B cell (primary cell): ENCODE results near the gene ZMYND8. TPM values are rescaled to one million over a fixed set of nuclear protein-coding genes. Genes with fewer than 3 reads are reported as not detected.

Experiments
- ATAC-seq: fragments of 200-7000 bp; cut with Tn5 transposase; one replicate; pipeline ENCODE4 v1.10.0; 2021; ENCODE audit warnings: low read depth, mild to moderate bottlenecking, moderate number of reproducible peaks, moderate library complexity
- CTCF ChIA-PET: fragments of 350-600 bp; sonication (Branson Sonifier 250); formaldehyde crosslinking; loops from one replicate; lab custom pipeline; 2021; ENCODE audit warnings: antibody characterized with exemption, inconsistent platforms; lab: Charles Lee
- POLR2A ChIA-PET: fragments of 350-600 bp; sonication (Branson Sonifier 250); formaldehyde crosslinking; loops from one replicate; lab custom pipeline; 2021; ENCODE audit warnings: antibody characterized with exemption; lab: Charles Lee
- DNase-seq: peaks from one replicate; pipeline ENCODE4 v3.0.0; 2013
- H2AFZ ChIP-seq: 2 replicates; pipeline ENCODE4 v1.6.1; 2012; ENCODE audit warnings: mild to moderate bottlenecking, low read depth, low read length; ENCODE audit not compliant: insufficient read depth, poor library complexity, severe bottlenecking
- H3K27ac ChIP-seq, 2 donors: 1 replicate in 1 of 2; 2 replicates in 1 of 2; pipeline ENCODE4 v1.5.1; 2012 to 2013; ENCODE audit warnings: low read length in 2 of 2, mild to moderate bottlenecking in 2 of 2, moderate library complexity in 1 of 2
- H3K27me3 ChIP-seq, 4 experiments: fragments of 200-600 bp in 1 of 4; sonication (generic) in 1 of 4; replicated peaks in 1 of 4; 1 replicate in 2 of 4; 2 replicates in 2 of 4; pipeline versions ENCODE4 v1.6.1 to v1.7.0; 2013 to 2016; ENCODE audit warnings: low read length in 3 of 4, mild to moderate bottlenecking in 2 of 4, mixed read lengths in 1 of 4, moderate library complexity in 1 of 4; ENCODE audit not compliant: insufficient read depth in 4 of 4, control insufficient read depth in 3 of 4; ENCODE audit errors: control extremely low read depth in 1 of 4
- H3K36me3 ChIP-seq, 2 experiments: replicated peaks in 1 of 2; 1 replicate in 1 of 2; 2 replicates in 1 of 2; pipeline versions ENCODE4 v1.6.1 to v1.7.1; 2013; ENCODE audit warnings: low read length in 1 of 2; ENCODE audit not compliant: insufficient read depth in 2 of 2, control insufficient read depth in 1 of 2; ENCODE audit errors: control extremely low read depth in 1 of 2, extremely low read depth in 1 of 2
- H3K4me1 ChIP-seq, 2 donors: fragments of 200-600 bp in 1 of 2; sonication (generic) in 1 of 2; 1 replicate in 1 of 2; 2 replicates in 1 of 2; pipeline versions ENCODE4 v1.5.1 to v1.6.1; 2013 to 2017; ENCODE audit warnings: low read length in 2 of 2; ENCODE audit not compliant: control insufficient read depth in 2 of 2, insufficient read depth in 2 of 2
- H3K4me2 ChIP-seq: replicated peaks from 2 replicates; pipeline ENCODE3; 2012; ENCODE audit warnings: mild to moderate bottlenecking, low read depth, low read length; ENCODE audit not compliant: poor library complexity, severe bottlenecking
- H3K4me3 ChIP-seq, 5 experiments: fragments of 200-600 bp in 1 of 5; sonication (generic) in 1 of 5; 1 replicate in 3 of 5; 2 replicates in 2 of 5; pipeline versions ENCODE4 v1.5.1 to v1.7.0; 2011 to 2016; ENCODE audit warnings: low read length in 4 of 5, mild to moderate bottlenecking in 4 of 5, low read depth in 2 of 5, control low read depth in 1 of 5, moderate library complexity in 1 of 5; ENCODE audit not compliant: insufficient read depth in 1 of 5; ENCODE audit errors: control extremely low read depth in 1 of 5, extremely low read depth in 1 of 5
- H3K79me2 ChIP-seq: fragments of 200-600 bp; sonication (generic); one replicate; pipeline ENCODE4 v1.6.0; 2016; ENCODE audit warnings: low read length; ENCODE audit not compliant: control insufficient read depth, insufficient read depth
- H3K9ac ChIP-seq: fragments of 200-600 bp; sonication (generic); 2 replicates; pipeline ENCODE4 v1.6.1; 2017; ENCODE audit warnings: mild to moderate bottlenecking, low read length, moderate library complexity
- H3K9me3 ChIP-seq, 3 donors: one replicate each; pipeline versions ENCODE4 v1.6.1 to v1.7.1; 2013; ENCODE audit warnings: low read length in 2 of 3; ENCODE audit not compliant: control insufficient read depth in 2 of 3, insufficient read depth in 1 of 3; ENCODE audit errors: control extremely low read depth in 1 of 3
- H4K20me1 ChIP-seq: 2 replicates; pipeline ENCODE4 v1.6.0; 2012; ENCODE audit warnings: mild to moderate bottlenecking, low read length; ENCODE audit not compliant: insufficient read depth, control insufficient read depth, poor library complexity, severe bottlenecking
- H3K27ac Mint-ChIP-seq: one replicate; pipeline ENCODE4 v1.8.0; 2021; ENCODE audit warnings: mixed read lengths
- H3K27me3 Mint-ChIP-seq: one replicate; pipeline ENCODE4 v1.8.0; 2021; ENCODE audit warnings: mixed read lengths
- H3K4me1 Mint-ChIP-seq: one replicate; pipeline ENCODE4 v1.8.0; 2021; ENCODE audit warnings: mixed read lengths
- H3K4me3 Mint-ChIP-seq: one replicate; pipeline ENCODE4 v1.8.0; 2021; ENCODE audit warnings: mixed read lengths
- H3K9me3 Mint-ChIP-seq: one replicate; pipeline ENCODE4 v1.8.0; 2022; ENCODE audit warnings: mixed read lengths; ENCODE audit not compliant: insufficient read depth
- EZH2 ChIP-seq: IDR thresholded peaks from 2 replicates; pipeline ENCODE4 v1.6.1; 2012; ENCODE audit warnings: borderline replicate concordance, low read depth, mild to moderate bottlenecking, moderate library complexity, low read length; ENCODE audit not compliant: insufficient read depth, poor library complexity, severe bottlenecking
- WGBS: methylation state at CpG from one replicate; pipeline ENCODE4 v1.1.5; 2013; ENCODE audit warnings: missing lambda C conversion rate; ENCODE audit not compliant: insufficient coverage; 5-methylcytosine and 5-hydroxymethylcytosine counted together
- intact Hi-C: fragments of 100-400 bp; cut with micrococcal nuclease; formaldehyde crosslinking; loops from one replicate; pipeline ENCODE4 v1.10.0; 2022
- polyA plus RNA-seq: library from polyadenylated mRNA; depleted of rRNA; stranded (reverse); fragments of >200 nt; gene quantifications from 2 replicates; pipeline ENCODE4 v1.2.3, GENCODE V29; 2012
- total RNA-seq, 2 donors: library from RNA; stranded (reverse); fragments of 120-200 nt in 1 of 2; gene quantifications; 1 replicate in 1 of 2; 2 replicates in 1 of 2; pipeline versions ENCODE4 v1.2.3 to v1.2.4, GENCODE V29; 2013 to 2022
- TF ChIP-seq, protein P1 (sequence below): fragments of 200-600 bp; IDR thresholded peaks from one replicate; pipeline ENCODE4 v1.8.0; 2022; ENCODE audit warnings: antibody characterized with exemption, mild to moderate bottlenecking

The ZMYND8 gene
- total and polyA plus RNA-seq, 2 donors (not counting 1 experiment from before 2014, with no cell fraction given), result 20.3 to 67.2 TPM

GRCh38 chr20:47209982-47210381, 146.5 kb downstream of the ZMYND8 start:
- no peaks in the 10 kb centered on the region for H3K27me3 ChIP-seq
- ATAC-seq (no peak), DNase-seq (no peak)
- H3K27me3 Mint-ChIP-seq, result no peaks in the 10 kb centered on the region
- H3K4me1 ChIP-seq, result no peaks in the 10 kb centered on the region
- peaks cover 8% of the 10 kb centered on the region for H3K79me2 ChIP-seq
- H3K9me3 Mint-ChIP-seq, result no peaks in the 10 kb centered on the region
- ChIA-PET CTCF (interaction anchor here (0.5 to 1.6 kb wide), 2 partner anchors 63 to 427 kb away, joined by 3 read pairs; no protein-coding TSS in a partner anchor), POLR2A (no interaction called here)
- peaks cover 13 to 68% of the 10 kb centered on the region in 2 experiments for H3K36me3 ChIP-seq
- H3K27ac ChIP-seq, result no peak overlapping the region
- H3K9me3 ChIP-seq, result no peaks in the 10 kb centered on the region
- peaks cover 15% of the 10 kb centered on the region for H4K20me1 ChIP-seq
- H3K4me3 ChIP-seq, result no peak overlapping the region
- no peak overlapping the region for H2AFZ ChIP-seq
- TF ChIP-seq, protein P1, sequence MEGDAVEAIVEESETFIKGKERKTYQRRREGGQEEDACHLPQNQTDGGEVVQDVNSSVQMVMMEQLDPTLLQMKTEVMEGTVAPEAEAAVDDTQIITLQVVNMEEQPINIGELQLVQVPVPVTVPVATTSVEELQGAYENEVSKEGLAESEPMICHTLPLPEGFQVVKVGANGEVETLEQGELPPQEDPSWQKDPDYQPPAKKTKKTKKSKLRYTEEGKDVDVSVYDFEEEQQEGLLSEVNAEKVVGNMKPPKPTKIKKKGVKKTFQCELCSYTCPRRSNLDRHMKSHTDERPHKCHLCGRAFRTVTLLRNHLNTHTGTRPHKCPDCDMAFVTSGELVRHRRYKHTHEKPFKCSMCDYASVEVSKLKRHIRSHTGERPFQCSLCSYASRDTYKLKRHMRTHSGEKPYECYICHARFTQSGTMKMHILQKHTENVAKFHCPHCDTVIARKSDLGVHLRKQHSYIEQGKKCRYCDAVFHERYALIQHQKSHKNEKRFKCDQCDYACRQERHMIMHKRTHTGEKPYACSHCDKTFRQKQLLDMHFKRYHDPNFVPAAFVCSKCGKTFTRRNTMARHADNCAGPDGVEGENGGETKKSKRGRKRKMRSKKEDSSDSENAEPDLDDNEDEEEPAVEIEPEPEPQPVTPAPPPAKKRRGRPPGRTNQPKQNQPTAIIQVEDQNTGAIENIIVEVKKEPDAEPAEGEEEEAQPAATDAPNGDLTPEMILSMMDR, result no peak
- TF ChIP-seq EZH2, result no peak
- intact Hi-C loops, result no loop called here
- no peak overlapping the region for H3K4me2 ChIP-seq
- peaks cover 5% of the 10 kb centered on the region for H3K4me1 Mint-ChIP-seq
- WGBS, result 100% methylated on average over 13 of the region's 17 CpGs
- H3K27ac Mint-ChIP-seq, result no peak overlapping the region
- no peak overlapping the region for H3K9ac ChIP-seq
- no peak overlapping the region for H3K4me3 Mint-ChIP-seq

GRCh38 chr20:47208534-47209174, 147.8 kb downstream of the ZMYND8 start:
- no peak overlapping the region for H3K4me3 ChIP-seq
- 99% methylated on average over 16 of the region's 18 CpGs for WGBS
- H3K4me1 ChIP-seq, result no peaks in the 10 kb centered on the region
- Mint-ChIP-seq H3K4me1 (peaks cover 5% of the 10 kb centered on the region), H3K4me3 (no peak overlapping the region), H3K27ac (no peak overlapping the region), H3K9me3 (no peaks in the 10 kb centered on the region), H3K27me3 (no peaks in the 10 kb centered on the region)
- TF ChIP-seq EZH2, result no peak
- TF ChIP-seq, protein P1, result no peak
- POLR2A ChIA-PET, result no interaction called here
- H3K79me2 ChIP-seq, result peaks cover 4% of the 10 kb centered on the region
- H2AFZ ChIP-seq, result no peak overlapping the region
- no peak overlapping the region for H3K4me2 ChIP-seq
- DNase-seq, result no peak
- H3K9ac ChIP-seq, result no peak overlapping the region
- CTCF ChIA-PET, result interaction anchor here (1.6 kb wide), 1 partner anchor 65 kb away, joined by 3 read pairs; no protein-coding TSS in a partner anchor
- ATAC-seq, result no peak
- no peaks in the 10 kb centered on the region for H3K27me3 ChIP-seq
- no peak overlapping the region for H3K27ac ChIP-seq
- no peaks in the 10 kb centered on the region for H3K9me3 ChIP-seq
- peaks cover 9% of the 10 kb centered on the region for H4K20me1 ChIP-seq
- intact Hi-C loops, result no loop called here
- H3K36me3 ChIP-seq, result peaks cover 11 to 55% of the 10 kb centered on the region in 2 experiments
